Stimulated activated CD4-positive, alpha-beta T cell treated with anti-CD3 and anti-CD28 coated beads, Interleukin-2, amount 100 ng/mL, for 24 hours (primary cell): ENCODE data around the gene GARNL3.

Experiments
- DNase-seq, 2 donors: peaks; one replicate each; pipeline ENCODE4 v3.0.0-alpha.2; 2020

Gene GARNL3

DNA sequence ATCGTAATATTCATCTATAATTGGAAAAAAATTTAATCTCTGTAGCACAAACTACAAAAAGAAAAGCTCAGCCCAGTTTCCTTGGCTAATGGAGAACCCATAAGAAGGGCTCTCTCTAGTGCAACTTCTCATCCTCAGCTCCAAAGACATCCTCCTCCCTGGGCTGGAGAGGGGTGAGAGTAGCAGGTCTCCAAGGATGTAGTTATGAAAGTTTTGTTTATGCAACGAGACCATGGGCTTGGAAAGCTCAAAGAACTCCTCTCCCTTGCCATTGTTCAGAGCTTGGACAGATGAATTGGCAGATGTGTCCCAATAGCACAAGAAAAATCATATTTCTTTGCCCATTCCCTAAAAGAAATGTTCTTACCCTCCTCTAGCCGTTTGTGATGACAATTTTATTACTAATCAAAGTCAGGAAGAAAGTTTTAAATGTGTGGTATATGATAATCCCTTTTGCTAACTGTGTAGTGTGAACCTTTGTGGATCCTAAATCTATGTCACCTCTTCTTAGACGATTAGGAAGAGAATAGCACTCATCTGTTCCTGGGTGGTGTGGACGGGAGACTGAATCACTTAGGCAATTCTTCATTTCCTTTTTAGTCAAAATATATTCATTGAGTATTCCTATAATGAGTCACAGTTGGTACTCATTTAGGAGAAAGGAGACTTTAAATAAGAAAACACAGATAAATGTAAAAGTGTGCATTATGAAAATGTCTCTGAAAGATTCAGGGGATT lies 52.2 kb downstream of the GARNL3 start:
- no peak for DNase-seq

DNA sequence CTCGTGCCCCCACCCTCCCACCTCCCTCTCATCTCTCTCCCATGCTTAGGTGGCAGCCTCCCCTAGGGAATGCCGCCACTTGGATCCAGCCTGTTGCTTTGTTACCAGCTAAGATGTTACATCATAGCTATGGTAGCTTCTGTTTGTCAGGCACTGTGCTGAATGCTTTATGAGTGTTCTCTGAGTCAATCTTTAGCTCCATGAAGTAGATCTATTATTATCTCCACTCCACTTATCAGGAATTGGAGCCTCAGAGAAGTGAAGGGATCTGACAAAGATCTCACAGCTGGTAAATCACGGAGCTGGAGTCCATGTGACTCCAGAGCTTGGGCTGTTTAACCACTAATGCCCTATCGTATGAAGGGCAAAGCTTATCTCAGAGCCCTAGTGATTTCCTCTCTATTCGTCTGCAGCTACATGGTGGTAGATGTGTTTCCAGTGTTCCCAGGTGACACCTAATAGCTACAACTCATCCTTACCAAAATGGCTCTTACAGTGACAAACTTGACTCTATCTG lies 54.1 kb downstream of the GARNL3 start:
- DNase-seq = no peak

DNA sequence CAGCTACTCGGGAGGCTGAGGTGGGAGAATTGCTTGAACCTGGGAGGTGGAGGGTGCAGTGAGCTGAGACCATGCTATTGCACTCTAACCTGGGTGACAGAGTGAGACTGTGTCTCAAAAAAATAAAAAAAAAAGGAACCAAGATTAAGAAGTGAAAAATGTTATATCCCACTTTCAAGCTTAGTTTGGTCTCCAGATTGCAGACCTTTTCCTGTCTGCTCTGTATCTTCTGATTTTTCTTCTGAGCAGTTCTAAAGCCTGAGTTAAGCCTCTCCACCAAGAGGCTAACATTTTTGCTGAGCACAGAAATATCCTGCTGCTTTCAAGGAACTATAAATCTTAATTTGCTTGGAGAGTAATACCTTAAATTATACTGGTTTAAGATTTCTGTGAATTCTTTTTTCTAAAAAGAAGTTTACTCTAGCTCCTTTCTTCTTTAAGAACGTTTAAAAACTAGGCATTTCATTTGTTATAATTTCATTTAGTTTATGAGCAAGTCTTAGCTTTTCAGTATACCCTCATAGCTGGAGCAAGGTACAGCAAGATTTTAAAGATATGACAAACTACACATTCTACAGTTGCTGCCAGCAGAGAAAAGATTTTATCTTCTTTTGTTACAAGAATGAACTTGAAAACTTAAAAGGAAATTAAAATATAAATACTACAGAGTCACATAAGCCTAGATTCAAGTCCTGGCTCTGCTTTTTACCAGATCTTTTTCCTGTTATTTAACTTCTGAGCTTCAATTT lies 55.0 kb downstream of the GARNL3 start:
- no peak for DNase-seq

DNA sequence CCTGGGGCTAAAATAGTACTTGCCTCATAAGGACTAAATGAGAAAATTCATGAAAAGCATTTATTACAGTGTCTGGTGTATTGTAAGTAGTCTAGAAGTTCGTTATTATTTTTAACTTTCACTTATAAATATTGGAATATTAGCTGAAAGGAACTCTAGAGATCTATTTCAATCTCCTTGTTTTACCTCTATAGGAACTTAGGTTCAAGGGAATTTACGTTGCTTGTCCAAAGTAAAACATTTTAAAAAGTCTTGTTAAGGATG lies 55.5 kb downstream of the GARNL3 start:
- no peak for DNase-seq

DNA sequence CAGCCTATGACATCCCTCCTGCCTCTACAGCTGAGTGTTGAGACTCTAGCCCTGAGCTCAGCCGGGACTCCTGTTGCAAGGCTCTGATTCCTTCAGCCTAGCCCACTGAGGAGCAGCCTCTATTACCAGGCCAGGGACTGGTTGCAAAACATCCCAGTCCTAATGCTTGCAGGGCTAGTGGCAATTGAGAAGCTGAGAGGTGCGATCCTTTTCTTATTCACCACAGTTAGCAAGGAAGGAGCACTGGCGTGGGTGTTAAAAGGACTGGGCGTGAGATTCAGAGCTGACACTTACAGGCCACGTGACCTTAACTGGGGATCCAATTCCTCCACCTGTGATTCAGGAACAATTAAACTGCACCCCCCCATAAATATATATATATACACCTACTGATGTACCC lies 58.8 kb downstream of the GARNL3 start:
- DNase-seq = no peak

GRCh38 chr9:127330501-127330900 lies 65.9 kb downstream of the GARNL3 start:
- DNase-seq = no peak

GRCh38 chr9:127333221-127334064 lies 68.9 kb downstream of the GARNL3 start:
- no peak for DNase-seq

GRCh38 chr9:127334725-127335124 lies 70.2 kb downstream of the GARNL3 start:
- DNase-seq = no peak

GRCh38 chr9:127336086-127336485 lies 71.5 kb downstream of the GARNL3 start:
- no peak for DNase-seq

DNA sequence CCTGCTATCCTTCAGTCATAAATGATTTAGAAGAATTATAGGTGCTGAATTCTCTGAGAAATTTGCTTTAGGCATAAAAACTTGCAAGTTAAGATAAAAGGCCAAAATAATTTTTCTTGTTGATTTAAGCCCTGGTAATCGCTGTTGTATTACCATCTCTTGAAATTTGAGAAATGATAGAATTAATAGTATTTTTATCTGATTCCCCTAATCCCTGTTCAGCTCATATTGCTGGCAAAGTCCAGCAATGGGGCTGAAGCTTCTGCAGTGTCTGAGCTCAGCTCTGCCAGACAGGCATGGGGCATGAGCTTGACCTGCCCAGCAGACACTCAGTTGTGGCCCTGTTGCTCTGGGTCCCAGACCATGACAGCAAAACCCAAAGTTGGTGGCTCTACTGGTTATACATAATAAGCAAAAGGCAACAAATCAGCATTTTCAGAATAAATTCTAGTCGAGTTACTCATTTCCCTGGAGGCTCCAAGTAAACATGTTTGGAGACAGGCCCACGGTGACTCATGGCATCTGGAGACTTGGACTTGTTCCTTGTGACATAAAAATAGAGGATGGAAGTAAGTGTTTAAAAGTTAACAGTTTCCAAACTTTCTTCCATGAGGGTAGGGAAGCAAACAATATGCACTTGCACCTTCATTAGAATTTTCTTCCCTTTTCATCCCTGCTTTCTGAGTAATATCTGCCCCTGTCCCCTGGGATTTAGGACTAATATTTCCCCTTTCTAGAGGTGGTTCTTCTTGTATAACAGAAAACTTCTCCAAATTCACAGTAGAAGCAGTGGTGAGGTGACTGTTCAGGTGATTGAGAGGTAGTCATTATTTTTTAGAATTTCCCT lies 72.2 kb downstream of the GARNL3 start:
- no peak for DNase-seq

DNA sequence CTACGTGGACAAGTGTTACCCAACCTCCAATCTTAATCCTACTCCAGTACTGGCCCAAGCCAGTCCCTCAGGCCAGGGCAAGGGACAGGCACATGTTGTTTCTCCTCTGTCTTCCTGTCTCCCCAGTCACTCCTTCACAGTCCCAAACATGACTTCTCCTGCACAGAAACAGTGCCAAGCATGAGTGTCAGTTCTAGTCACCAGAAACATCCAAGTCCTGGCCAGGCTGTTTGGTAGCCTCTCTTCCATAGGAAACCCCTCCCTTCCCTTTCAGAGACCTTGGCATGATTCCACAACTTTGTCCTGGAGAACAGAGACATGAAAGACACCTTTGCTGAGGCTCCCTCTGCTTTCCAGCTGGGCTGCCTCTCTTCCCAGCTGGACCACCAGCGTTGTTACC lies 76.1 kb downstream of the GARNL3 start:
- DNase-seq = no peak

- DNase-seq = no peak
These were observed 76.6 kb downstream of the GARNL3 start for GRCh38 chr9:127341152-127341551.

- no peak for DNase-seq
These were observed 79.9 kb downstream of the GARNL3 start for GRCh38 chr9:127344368-127345000.

DNA sequence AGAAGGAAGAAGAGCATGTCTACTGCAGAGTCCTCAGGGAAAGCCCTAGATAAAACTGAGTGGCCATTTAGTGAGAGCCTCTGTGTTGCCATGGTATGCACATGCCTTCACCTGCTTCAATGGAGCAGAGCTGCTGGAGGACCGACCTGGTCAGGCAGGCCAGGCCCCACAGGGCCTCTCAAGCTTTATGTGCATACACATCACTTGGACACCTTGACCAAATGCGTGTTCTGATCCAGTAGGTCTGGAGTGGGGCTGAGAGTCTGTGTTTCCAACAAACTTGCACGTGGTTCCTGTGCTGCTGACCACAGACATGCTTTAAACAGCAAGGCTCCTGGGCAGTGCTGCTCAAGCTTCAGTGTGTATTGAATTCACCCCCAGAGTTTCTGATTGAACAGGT lies 81.0 kb downstream of the GARNL3 start:
- DNase-seq = no peak

DNA sequence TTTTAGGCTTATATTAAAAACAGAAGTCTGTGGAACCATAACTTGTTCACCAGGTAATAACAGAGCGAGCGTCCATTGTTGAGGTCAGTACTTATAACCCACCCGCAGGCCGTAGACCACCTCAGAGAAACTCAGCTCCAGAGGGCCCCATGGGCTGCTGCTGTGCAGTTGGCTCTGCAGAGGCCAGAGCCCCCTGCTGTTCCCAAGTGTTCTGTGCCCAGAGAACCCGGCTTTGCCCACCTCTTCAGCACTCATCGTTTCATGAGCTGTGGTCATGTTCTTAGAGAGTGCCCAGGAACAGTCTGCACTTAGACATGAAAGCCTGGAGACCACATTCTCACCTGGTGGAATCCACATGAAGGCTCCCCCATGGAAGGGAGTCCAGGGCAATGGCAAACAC lies 82.0 kb downstream of the GARNL3 start:
- DNase-seq = no peak

- DNase-seq = no peak
These were observed 83.5 kb downstream of the GARNL3 start for GRCh38 chr9:127347831-127348776.

GRCh38 chr9:127349483-127350113 lies 85.0 kb downstream of the GARNL3 start:
- DNase-seq = no peak

DNA sequence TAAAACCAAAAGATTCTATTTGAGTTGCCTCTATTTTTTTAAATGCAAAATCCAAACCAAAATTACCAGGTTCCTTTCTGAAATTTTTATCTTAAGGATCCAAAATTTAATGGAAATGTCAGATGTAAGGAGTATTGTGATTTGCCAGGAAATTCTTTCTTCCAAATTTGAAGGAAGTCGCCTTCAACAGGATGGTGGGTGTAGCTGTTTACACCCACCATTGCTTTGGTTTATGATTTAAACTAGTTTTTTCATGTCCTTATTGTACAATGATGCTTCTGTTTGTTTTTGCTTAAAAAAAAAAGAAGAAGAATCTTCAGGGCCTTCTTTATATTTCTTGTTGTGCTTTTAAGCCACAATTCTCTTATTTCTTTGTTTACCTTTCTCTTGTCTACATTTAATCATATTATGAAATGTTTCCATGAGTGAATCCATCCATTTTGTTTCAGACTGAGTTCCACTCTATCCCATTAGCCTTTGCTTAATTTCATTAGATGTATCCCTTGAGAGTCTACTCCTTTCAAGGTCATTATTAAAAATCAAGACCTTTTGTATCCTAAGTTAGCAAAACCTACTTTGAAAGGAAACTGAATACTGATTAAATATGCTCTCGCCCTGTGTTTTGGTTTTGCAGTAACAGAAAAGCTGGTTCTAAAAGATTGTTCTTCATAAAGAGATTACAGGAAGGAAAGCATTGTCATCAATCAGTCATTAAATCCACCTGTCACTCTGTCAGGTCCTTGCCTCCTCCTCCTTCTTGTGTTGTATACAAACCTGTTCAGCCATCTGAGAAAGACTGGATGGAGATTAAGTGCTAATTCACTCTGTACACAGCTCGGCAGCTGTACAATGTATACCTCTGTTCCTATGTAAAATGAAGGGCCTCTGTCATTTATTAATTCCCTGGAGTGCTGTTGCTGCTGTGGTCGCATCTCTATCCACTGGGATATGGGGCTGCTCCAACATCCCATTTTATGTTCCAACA lies 86.9 kb downstream of the GARNL3 start:
- no peak for DNase-seq

GRCh38 chr9:127353882-127354281 lies 89.3 kb downstream of the GARNL3 start:
- no peak for DNase-seq
